ENCODE data around the gene GRIP2.

The GRIP2 gene

GRCh38 chr3:14540821-14541385, 761 bp upstream of the GRIP2 start:
- TF ChIP-seq CTCF (IDR thresholded peaks at IDR 0.05; ENCODE audit: extremely low read depth, missing control alignments), result no peak
- no peak for DNase-seq (ENCODE audit: low spot score)

- DNase-seq (ENCODE audit: low spot score), result no peak
- TF ChIP-seq CTCF (IDR thresholded peaks at IDR 0.05; ENCODE audit: extremely low read depth, missing control alignments), result no peak
These were observed 779 bp downstream of the GRIP2 start for GRCh38 chr3:14539384-14539741.

- DNase-seq (ENCODE audit: low spot score), result no peak
- no peak for TF ChIP-seq CTCF (IDR thresholded peaks at IDR 0.05; ENCODE audit: extremely low read depth, missing control alignments)
These were observed 1.6 kb downstream of the GRIP2 start for GRCh38 chr3:14538451-14539088.

- no peak for DNase-seq (ENCODE audit: low spot score)
These were observed 2.3 kb downstream of the GRIP2 start for GRCh38 chr3:14537590-14538450.

GRCh38 chr3:14536837-14537589, 3.1 kb downstream of the GRIP2 start:
- no peak for TF ChIP-seq CTCF (IDR thresholded peaks at IDR 0.05; ENCODE audit: extremely low read depth, missing control alignments)
- DNase-seq (ENCODE audit: low spot score), result no peak

More at GRCh38 chr3:14537590-14538450, 2.3 kb downstream of the GRIP2 start:
- TF ChIP-seq CTCF (IDR thresholded peaks at IDR 0.05; ENCODE audit: extremely low read depth, missing control alignments), result no peak

- DNase-seq (ENCODE audit: low spot score), result no peak
- TF ChIP-seq CTCF (IDR thresholded peaks at IDR 0.05; ENCODE audit: extremely low read depth, missing control alignments), result no peak
These were observed 3.9 kb downstream of the GRIP2 start for GRCh38 chr3:14536055-14536815.
